Kidney epithelial cell (primary cell): ENCODE results near the gene CEP43. TPM values are rescaled to one million over a fixed set of nuclear protein-coding genes. Genes with fewer than 3 reads are reported as not detected.
"Not testable (repeated sequence)": the region's sequence is repeated elsewhere in the genome, so short reads cannot be mapped to it uniquely, and the experiment has no call there.

Experiments used
- DNase-seq: peaks from one replicate; pipeline ENCODE4 v3.0.0-alpha.2; 2010; ENCODE audit warnings: low read depth
- H3K27me3 ChIP-seq: 2 replicates; pipeline ENCODE4 v1.6.0; 2011; ENCODE audit warnings: low read length; ENCODE audit not compliant: control insufficient read depth, insufficient read depth
- H3K36me3 ChIP-seq: 2 replicates; pipeline ENCODE4 v1.5.1; 2011; ENCODE audit warnings: low read length; ENCODE audit not compliant: control insufficient read depth, insufficient read depth
- H3K4me3 ChIP-seq: 2 replicates; pipeline ENCODE4 v1.5.1; 2011; ENCODE audit warnings: low read depth, mild to moderate bottlenecking, control low read depth, low read length
- total RNA-seq: library from RNA; depleted of rRNA; stranded (reverse); fragments of >200 nt; gene quantifications from 2 replicates; pipeline ENCODE4 v1.2.3, GENCODE V29; 2015
- TF ChIP-seq, protein P1 (sequence below): IDR thresholded peaks from 2 replicates; pipeline ENCODE4 v1.5.1; 2011; ENCODE audit warnings: mild to moderate bottlenecking, moderate library complexity, low read length, control low read depth, inconsistent platforms; ENCODE audit not compliant: insufficient read depth, poor library complexity, severe bottlenecking

Gene CEP43, protein sequence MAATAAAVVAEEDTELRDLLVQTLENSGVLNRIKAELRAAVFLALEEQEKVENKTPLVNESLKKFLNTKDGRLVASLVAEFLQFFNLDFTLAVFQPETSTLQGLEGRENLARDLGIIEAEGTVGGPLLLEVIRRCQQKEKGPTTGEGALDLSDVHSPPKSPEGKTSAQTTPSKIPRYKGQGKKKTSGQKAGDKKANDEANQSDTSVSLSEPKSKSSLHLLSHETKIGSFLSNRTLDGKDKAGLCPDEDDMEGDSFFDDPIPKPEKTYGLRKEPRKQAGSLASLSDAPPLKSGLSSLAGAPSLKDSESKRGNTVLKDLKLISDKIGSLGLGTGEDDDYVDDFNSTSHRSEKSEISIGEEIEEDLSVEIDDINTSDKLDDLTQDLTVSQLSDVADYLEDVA
- 13.8 and 21.1 TPM in 2 replicates for total RNA-seq

DNA sequence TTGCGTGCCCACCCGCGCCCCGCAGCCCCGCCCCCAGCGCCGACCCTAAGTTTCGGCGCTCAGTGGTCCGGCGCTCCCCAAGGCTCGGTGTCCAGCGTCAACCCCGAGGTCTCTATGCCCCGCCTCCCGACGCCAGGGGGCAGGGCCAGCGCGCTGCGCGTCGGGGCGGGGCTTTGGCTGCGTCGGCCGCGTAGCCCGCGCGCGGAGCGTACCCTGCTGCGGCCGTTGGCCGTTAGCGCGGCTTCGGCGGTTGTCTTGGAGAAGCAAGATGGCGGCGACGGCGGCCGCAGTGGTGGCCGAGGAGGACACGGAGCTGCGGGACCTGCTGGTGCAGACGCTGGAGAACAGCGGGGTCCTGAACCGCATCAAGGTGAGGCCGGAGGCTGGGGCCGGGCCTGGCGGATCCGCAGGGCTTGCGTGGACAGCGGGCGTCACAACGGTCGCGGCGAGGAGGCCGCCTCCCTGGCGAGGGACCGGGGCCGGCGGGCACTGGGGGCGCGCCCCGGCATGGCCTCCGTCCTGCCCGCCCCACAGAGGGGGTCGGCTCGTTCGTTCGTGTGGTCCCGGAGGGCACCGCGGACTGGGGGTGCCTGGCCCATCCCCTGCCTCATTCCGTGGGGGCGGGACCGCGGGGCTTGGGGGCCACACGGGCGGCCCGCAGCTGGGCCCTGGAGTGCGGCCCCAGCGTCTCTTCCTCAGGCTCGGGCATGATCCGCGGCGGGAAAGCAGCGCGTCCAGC is at the start of gene CEP43:
Gene CEP43, plus strand, starts transcription at position 253 of the 739 bp plus-strand sequence. Its CDS starts 16 bp downstream, at position 269.
- Histone ChIP-seq H3K4me3 (peak within 1 kb of the TSS; percentile 84), H3K27me3 (no peaks in the 10 kb centered on the region), H3K36me3 (no peaks in the 10 kb centered on the region)
- TF ChIP-seq, protein P1, sequence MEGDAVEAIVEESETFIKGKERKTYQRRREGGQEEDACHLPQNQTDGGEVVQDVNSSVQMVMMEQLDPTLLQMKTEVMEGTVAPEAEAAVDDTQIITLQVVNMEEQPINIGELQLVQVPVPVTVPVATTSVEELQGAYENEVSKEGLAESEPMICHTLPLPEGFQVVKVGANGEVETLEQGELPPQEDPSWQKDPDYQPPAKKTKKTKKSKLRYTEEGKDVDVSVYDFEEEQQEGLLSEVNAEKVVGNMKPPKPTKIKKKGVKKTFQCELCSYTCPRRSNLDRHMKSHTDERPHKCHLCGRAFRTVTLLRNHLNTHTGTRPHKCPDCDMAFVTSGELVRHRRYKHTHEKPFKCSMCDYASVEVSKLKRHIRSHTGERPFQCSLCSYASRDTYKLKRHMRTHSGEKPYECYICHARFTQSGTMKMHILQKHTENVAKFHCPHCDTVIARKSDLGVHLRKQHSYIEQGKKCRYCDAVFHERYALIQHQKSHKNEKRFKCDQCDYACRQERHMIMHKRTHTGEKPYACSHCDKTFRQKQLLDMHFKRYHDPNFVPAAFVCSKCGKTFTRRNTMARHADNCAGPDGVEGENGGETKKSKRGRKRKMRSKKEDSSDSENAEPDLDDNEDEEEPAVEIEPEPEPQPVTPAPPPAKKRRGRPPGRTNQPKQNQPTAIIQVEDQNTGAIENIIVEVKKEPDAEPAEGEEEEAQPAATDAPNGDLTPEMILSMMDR: no peak
- DNase-seq: no peak

DNA sequence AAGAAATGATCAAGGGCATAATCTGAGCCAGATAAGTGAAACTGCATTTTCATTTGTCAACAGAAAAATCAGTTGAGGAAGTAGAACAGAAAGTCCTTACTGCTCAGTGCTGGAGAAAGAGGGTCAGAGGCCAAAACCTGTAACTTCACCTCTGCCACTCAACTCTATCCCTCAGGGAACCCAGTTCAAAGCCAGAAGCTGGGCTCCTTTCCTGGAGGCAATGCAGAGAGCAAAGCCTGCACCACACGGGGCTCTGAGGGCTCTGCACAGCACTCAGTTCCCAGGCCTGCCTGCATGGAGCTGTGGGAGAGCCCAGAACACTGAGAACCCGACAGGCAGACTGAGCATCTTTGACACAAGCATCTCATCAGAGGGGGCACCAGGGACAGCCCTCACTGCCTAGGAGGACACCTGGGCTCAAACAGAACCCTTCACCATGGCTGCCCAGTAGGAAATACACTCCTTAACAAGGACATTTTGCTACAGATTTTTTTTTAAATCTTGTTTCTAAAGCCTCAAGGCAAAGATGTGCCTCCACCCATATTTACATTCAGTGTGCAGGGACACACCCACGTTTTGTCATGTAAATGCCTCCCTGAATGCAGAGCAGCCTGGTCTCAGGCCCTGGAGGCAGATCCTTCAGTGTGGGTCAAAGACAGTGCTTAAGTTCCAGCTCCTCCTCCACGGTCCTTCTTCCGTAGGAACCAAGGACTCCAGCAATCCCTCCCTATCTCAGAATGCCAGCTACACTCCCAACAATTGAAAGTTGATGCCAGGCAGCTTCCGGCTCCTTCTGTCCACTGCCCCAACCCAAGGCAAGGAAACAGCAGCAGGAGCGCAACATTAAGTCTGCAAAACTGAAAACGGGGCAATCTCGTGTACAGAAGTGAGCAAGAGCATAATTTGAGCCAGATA is 49.4 kb upstream of the CEP43 start:
- no peaks in the 10 kb centered on the region for H3K27me3 ChIP-seq
- DNase-seq: no peak
- TF ChIP-seq, protein P1: no peak

DNA sequence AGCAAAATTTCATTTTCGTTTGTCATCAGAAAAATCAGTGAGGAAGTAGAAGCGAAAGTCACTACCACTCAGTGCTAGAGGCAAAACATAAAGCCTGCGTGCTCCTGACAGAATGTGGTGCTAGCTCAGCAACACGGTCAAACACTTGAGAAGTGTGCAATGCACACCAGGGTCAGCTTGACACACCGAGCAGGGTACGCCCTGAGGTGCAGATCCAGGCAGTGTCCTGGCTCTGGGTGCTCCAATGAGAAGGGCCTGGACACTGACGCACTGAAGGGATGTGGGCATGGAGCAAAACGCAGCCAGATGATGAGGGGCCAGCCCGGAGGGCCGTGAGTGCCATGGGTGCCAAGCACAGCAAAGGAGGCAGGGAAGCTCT is 48.8 kb upstream of the CEP43 start:
- Histone ChIP-seq H3K27me3 (no peaks in the 10 kb centered on the region), H3K4me3 (no peak overlapping the region), H3K36me3 (no peaks in the 10 kb centered on the region)
- DNase-seq: no peak
- TF ChIP-seq, protein P1: no peak

More for the DNA sequence above, 49.4 kb upstream of the CEP43 start:
- Histone ChIP-seq H3K36me3 (no peaks in the 10 kb centered on the region), H3K4me3 (no peak overlapping the region)

DNA sequence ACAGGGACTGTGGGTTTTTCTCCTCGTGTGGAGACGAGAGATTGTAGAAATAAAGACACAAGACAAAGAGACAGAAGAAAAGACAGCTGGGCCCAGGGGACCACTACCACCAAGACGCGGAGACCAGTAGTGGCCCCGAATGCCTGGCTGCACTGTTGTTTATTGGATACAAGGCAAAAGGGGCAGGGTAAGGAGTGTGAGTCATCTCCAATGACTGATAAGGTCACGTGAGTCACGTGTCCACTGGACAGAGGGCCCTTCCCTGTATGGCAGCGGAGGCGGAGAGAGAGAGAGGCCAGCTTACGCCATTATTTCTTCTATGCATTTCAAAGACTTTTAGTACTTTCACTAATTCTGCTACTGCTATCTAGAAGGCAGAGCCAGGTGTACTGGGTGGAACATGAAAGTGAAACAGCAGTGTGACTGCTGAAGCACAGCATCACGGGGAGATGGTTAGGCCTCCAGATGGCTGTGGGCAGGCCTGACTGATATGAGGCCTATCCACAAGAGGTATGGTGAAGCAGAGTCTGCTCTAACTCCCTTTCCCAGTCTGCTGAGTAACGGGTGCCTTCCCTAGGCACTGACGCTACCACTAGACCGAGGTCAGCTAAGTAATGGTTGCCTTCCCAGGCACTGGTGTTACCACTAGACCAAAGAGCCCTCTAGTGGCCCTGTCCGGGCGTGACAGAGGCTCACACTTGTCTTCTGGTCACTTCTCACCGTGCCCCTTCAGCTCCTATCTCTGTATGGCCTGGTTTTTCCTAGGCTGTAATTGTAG is 48.1 kb upstream of the CEP43 start:
- H3K27me3 ChIP-seq, H3K4me3 ChIP-seq, DNase-seq, H3K36me3 ChIP-seq: not testable (repeated sequence)
- TF ChIP-seq, protein P1: peak; percentile 63

DNA sequence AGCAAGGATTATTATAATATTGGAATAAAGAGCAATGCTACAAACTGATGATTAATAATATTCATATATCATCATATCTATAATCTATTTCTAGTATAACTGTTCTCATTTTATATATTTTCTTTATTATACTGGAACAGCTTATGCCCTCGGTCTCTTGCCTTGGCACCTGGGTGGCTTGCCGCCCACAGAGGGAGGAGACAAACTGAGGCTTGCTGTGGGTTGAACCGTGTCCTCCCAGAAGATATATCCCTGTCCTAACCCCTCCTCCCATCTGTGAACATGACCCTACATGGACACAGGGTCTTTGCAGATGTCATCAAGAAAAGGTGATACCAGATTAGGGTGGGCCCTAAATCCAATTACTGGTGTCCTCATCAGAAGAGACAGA is 47.5 kb upstream of the CEP43 start:
- Histone ChIP-seq H3K36me3 (no peaks in the 10 kb centered on the region), H3K4me3 (no peak overlapping the region), H3K27me3 (no peaks in the 10 kb centered on the region)
- no peak for DNase-seq
- TF ChIP-seq, protein P1: no peak
